ENCODE measurements around the gene CDKL2. TPM values are rescaled to one million over a fixed set of nuclear protein-coding genes. Genes with fewer than 3 reads are reported as not detected.
"Not testable (repeated sequence)": the region's sequence is repeated elsewhere in the genome, so short reads cannot be mapped to it uniquely, and the experiment has no call there.

CDKL2 gene
- total and polyA plus RNA-seq, 2 donors (not counting 1 experiment from before 2014, with no cell fraction given): 0.81 TPM; not detected in 1

DNA sequence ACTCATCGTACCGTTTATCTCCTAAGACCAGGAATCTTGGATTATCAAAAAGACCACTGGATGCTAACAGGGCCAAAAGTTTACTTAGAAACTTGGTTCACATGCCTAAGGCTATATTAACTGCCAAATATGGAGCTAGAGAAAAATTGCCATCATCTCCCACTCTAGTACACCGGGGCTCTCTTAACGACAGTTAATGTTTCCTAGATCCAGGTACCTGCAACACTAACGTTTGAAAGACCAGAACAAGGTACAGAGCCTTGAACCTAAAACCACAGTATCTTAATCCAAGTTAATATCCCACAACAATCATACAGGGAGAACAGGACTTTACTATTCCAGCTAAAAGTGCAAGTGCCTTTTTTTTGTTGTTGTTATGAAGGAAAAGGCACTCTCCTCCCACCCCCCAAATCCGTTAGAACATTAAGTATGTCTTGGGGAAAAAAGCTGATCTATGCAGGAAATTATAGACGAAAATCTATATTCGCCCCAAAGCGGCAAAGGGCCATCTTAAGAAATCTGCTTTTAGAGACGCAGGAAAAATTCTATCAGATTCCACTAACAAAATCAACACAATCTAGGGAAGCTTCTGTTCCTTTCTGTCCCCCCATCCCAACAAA is 41.6 kb upstream of the CDKL2 start:
- H3K9me3 ChIP-seq (ENCODE audit: control extremely low read depth in 1 of 3, control insufficient read depth in 2 of 3, insufficient read depth in 1 of 3, low read length in 2 of 3): no peaks in the 10 kb centered on the region
- peak overlapping the region; percentile 75 for H2AFZ ChIP-seq (ENCODE audit: insufficient read depth, low read depth, low read length, poor library complexity, severe bottlenecking)
- peaks cover 50% of the 10 kb centered on the region for H4K20me1 ChIP-seq (ENCODE audit: control insufficient read depth, insufficient read depth, low read length, poor library complexity, severe bottlenecking)
- Mint-ChIP-seq H3K4me3 (peak overlapping the region; percentile 99), H3K27me3 (no peaks in the 10 kb centered on the region), H3K4me1 (peaks cover 56% of the 10 kb centered on the region), H3K27ac (peak overlapping the region; percentile 99), H3K9me3 (ENCODE audit: insufficient read depth) (no peaks in the 10 kb centered on the region)
- WGBS (ENCODE audit: insufficient coverage): 27% methylated on average over 7 of the region's 10 CpGs
- peak overlapping the region; percentile 99 for H3K9ac ChIP-seq (ENCODE audit: low read length)
- peak overlapping the region; percentile 71 for H3K4me2 ChIP-seq (replicated peaks; ENCODE audit: low read depth, low read length, poor library complexity, severe bottlenecking)
- ChIA-PET CTCF (interaction anchor here (1.4 to 1.6 kb wide), 3 partner anchors 16 to 52 kb away, joined by 4 to 9 read pairs (median 4); partner anchors contain the start of gene USO1), POLR2A (interaction anchor here (0.8 to 3.6 kb wide), 3 partner anchors 19 to 158 kb away, joined by 3 to 27 read pairs (median 3); partner anchors contain the start of genes RCHY1, THAP6 and USO1)
- peak overlapping the region; percentile 90 to 100 (median 96) for H3K4me3 ChIP-seq (ENCODE audit: control extremely low read depth in 1 of 5, extremely low read depth in 1 of 5, insufficient read depth in 1 of 5, low read depth in 2 of 5, low read length in 4 of 5)
- intact Hi-C loops (cut with micrococcal nuclease): loop anchor here (2.0 kb wide), 1 partner anchor 319 kb away; the partner anchor contains the start of gene SDAD1
- no peak for ATAC-seq (ENCODE audit: low read depth)
- H3K4me1 ChIP-seq (ENCODE audit: control insufficient read depth in 2 of 2, insufficient read depth in 2 of 2, low read length in 2 of 2): peaks cover 40% of the 10 kb centered on the region in 2 donors
- no peaks in the 10 kb centered on the region for H3K27me3 ChIP-seq (replicated peaks in 1 of 4; ENCODE audit: control extremely low read depth in 1 of 4, control insufficient read depth in 3 of 4, insufficient read depth in 4 of 4, low read length in 3 of 4)
- peaks cover under 1 to 2% of the 10 kb centered on the region in 2 experiments for H3K36me3 ChIP-seq (replicated peaks in 1 of 2; ENCODE audit: control extremely low read depth in 1 of 2, control insufficient read depth in 1 of 2, extremely low read depth in 1 of 2, insufficient read depth in 2 of 2, low read length in 1 of 2)
- H3K79me2 ChIP-seq (ENCODE audit: control insufficient read depth, insufficient read depth, low read length): peaks cover 71% of the 10 kb centered on the region
- no peak for TF ChIP-seq CTCF (IDR thresholded peaks at IDR 0.05)
- no peak for TF ChIP-seq EZH2 (IDR thresholded peaks at IDR 0.05; ENCODE audit: borderline replicate concordance, insufficient read depth, low read depth, low read length, poor library complexity, severe bottlenecking)
- no peak for DNase-seq
- peak overlapping the region; percentile 95 to 99 for H3K27ac ChIP-seq (ENCODE audit: low read length in 2 of 2)

DNA sequence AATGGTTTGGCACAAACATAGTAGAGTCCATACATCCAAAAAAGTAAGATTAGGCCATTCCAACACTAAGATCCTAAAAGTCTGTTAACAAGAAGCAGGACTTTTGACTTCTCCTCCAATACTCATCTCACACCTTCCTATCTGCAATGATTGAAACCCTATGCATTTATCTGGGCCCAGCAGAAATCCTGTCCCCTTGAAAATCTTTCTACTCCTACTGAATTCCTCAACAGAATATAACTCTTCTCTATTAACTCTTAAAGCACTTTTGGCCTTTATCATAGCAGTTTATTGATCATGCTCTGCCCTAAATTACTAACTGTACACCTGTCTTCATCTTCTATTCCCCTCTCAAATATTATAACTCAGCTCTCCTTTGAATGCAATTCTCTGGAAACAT is 38.3 kb upstream of the CDKL2 start:
- no peak for DNase-seq
- no peak overlapping the region for H3K27ac Mint-ChIP-seq
- H3K27me3 Mint-ChIP-seq: no peaks in the 10 kb centered on the region
- Histone ChIP-seq H4K20me1 (ENCODE audit: control insufficient read depth, insufficient read depth, low read length, poor library complexity, severe bottlenecking) (peaks cover 80% of the 10 kb centered on the region), H3K36me3 (replicated peaks in 1 of 2; ENCODE audit: control extremely low read depth in 1 of 2, control insufficient read depth in 1 of 2, extremely low read depth in 1 of 2, insufficient read depth in 2 of 2, low read length in 1 of 2) (peaks cover 2 to 6% of the 10 kb centered on the region in 2 experiments), H3K4me3 (ENCODE audit: control extremely low read depth in 1 of 5, extremely low read depth in 1 of 5, insufficient read depth in 1 of 5, low read depth in 2 of 5, low read length in 4 of 5) (no peak overlapping the region), H3K27ac (ENCODE audit: low read length in 2 of 2) (peak overlapping the region in 1 of 2 donors; percentile 13), H3K4me2 (replicated peaks; ENCODE audit: low read depth, low read length, poor library complexity, severe bottlenecking) (peak overlapping the region; percentile 2), H3K79me2 (ENCODE audit: control insufficient read depth, insufficient read depth, low read length) (peaks cover 94% of the 10 kb centered on the region), H3K9ac (ENCODE audit: low read length) (no peak overlapping the region), H2AFZ (ENCODE audit: insufficient read depth, low read depth, low read length, poor library complexity, severe bottlenecking) (no peak overlapping the region), H3K4me1 (ENCODE audit: control insufficient read depth in 2 of 2, insufficient read depth in 2 of 2, low read length in 2 of 2) (peaks cover 37 to 46% of the 10 kb centered on the region in 2 donors), H3K27me3 (replicated peaks in 1 of 4; ENCODE audit: control extremely low read depth in 1 of 4, control insufficient read depth in 3 of 4, insufficient read depth in 4 of 4, low read length in 3 of 4) (no peaks in the 10 kb centered on the region), H3K9me3 (ENCODE audit: control extremely low read depth in 1 of 3, control insufficient read depth in 2 of 3, insufficient read depth in 1 of 3, low read length in 2 of 3) (no peaks in the 10 kb centered on the region)
- no peak for ATAC-seq (ENCODE audit: low read depth)
- H3K4me3 Mint-ChIP-seq: peak overlapping the region; percentile 5
- ChIA-PET CTCF (interaction anchor here (2.7 kb wide), 1 partner anchor 55 kb away, joined by 13 read pairs; the partner anchor contains the start of gene USO1), POLR2A (no interaction called here)
- TF ChIP-seq CTCF (IDR thresholded peaks at IDR 0.05) (no peak), EZH2 (IDR thresholded peaks at IDR 0.05; ENCODE audit: borderline replicate concordance, insufficient read depth, low read depth, low read length, poor library complexity, severe bottlenecking) (no peak)
- H3K9me3 Mint-ChIP-seq (ENCODE audit: insufficient read depth): no peaks in the 10 kb centered on the region
- peaks cover 67% of the 10 kb centered on the region for H3K4me1 Mint-ChIP-seq
- intact Hi-C loops (cut with micrococcal nuclease): no loop called here

GRCh38 chr4:75667636-75668035 is 37.3 kb upstream of the CDKL2 start:
- H3K27me3 ChIP-seq (replicated peaks in 1 of 4; ENCODE audit: control extremely low read depth in 1 of 4, control insufficient read depth in 3 of 4, insufficient read depth in 4 of 4, low read length in 3 of 4); H2AFZ ChIP-seq (ENCODE audit: insufficient read depth, low read depth, low read length, poor library complexity, severe bottlenecking); H3K9me3 ChIP-seq (ENCODE audit: control extremely low read depth in 1 of 3, control insufficient read depth in 2 of 3, insufficient read depth in 1 of 3, low read length in 2 of 3); H3K4me3 ChIP-seq (ENCODE audit: control extremely low read depth in 1 of 5, extremely low read depth in 1 of 5, insufficient read depth in 1 of 5, low read depth in 2 of 5, low read length in 4 of 5); DNase-seq; H3K27ac Mint-ChIP-seq; H3K9ac ChIP-seq (ENCODE audit: low read length); POLR2A ChIA-PET; H3K27me3 Mint-ChIP-seq; H3K36me3 ChIP-seq (replicated peaks in 1 of 2; ENCODE audit: control extremely low read depth in 1 of 2, control insufficient read depth in 1 of 2, extremely low read depth in 1 of 2, insufficient read depth in 2 of 2, low read length in 1 of 2); ATAC-seq (ENCODE audit: low read depth); H3K9me3 Mint-ChIP-seq (ENCODE audit: insufficient read depth); intact Hi-C loops (cut with micrococcal nuclease): not testable (repeated sequence)
- Mint-ChIP-seq H3K4me3 (peak overlapping the region; percentile 40), H3K4me1 (peaks cover 62% of the 10 kb centered on the region)
- H4K20me1 ChIP-seq (ENCODE audit: control insufficient read depth, insufficient read depth, low read length, poor library complexity, severe bottlenecking): peaks cover 90% of the 10 kb centered on the region
- peak overlapping the region; percentile 2 for H3K4me2 ChIP-seq (replicated peaks; ENCODE audit: low read depth, low read length, poor library complexity, severe bottlenecking)
- peaks cover 36 to 46% of the 10 kb centered on the region in 2 donors for H3K4me1 ChIP-seq (ENCODE audit: control insufficient read depth in 2 of 2, insufficient read depth in 2 of 2, low read length in 2 of 2)
- H3K27ac ChIP-seq (ENCODE audit: low read length in 2 of 2): peak overlapping the region in 1 of 2 donors; percentile 19
- WGBS (ENCODE audit: insufficient coverage): 97% methylated on average over 5 of the region's 7 CpGs
- H3K79me2 ChIP-seq (ENCODE audit: control insufficient read depth, insufficient read depth, low read length): peaks cover 100% of the 10 kb centered on the region
- CTCF ChIA-PET: interaction anchor here (0.6 to 1.0 kb wide), 2 partner anchors 56 to 62 kb away, joined by 3 read pairs; partner anchors contain the start of gene USO1

Measured in B cell (primary cell).